Hepatocyte (in vitro differentiated cells): ENCODE results near the gene SYCE1L.

Source experiments
- CTCF ChIP-seq: fragments of 200-600 bp; sonication (generic); IDR thresholded peaks from 2 replicates; pipeline ENCODE4 v1.5.1; 2016; ENCODE audit warnings: antibody characterized with exemption, mild to moderate bottlenecking; ENCODE audit not compliant: poor library complexity
- EZH2 ChIP-seq: fragments of 200-600 bp; sonication (generic); IDR thresholded peaks from 2 replicates; pipeline ENCODE4 v1.6.1; 2016; ENCODE audit warnings: antibody characterized with exemption, mild to moderate bottlenecking, borderline replicate concordance

GRCh38 chr16:77236063-77236511 is 36.9 kb downstream of the SYCE1L start:
- peak; percentile 100 for TF ChIP-seq CTCF
- TF ChIP-seq EZH2 = no peak
